Coronary artery (tissue), 2 donors: ENCODE results near the gene SSBP3.

Experiments
- DNase-seq: peaks from one replicate; pipeline ENCODE4 v3.0.0-alpha.2; 2017; ENCODE audit warnings: low spot score
- H3K27ac ChIP-seq, 2 donors: fragments of 200-600 bp; sonication (generic); one replicate each; pipeline ENCODE4 v1.5.1; 2016 to 2019
- H3K4me3 ChIP-seq: fragments of 200-600 bp; sonication (generic); 2 replicates; pipeline ENCODE4 v1.5.1; 2016; ENCODE audit warnings: mild to moderate bottlenecking, moderate library complexity
- TF ChIP-seq, protein P1 (sequence below): fragments of 200-600 bp; sonication (generic); IDR thresholded peaks from one replicate; pipeline ENCODE4 v1.5.1; 2019; ENCODE audit warnings: antibody characterized with exemption

Gene SSBP3

DNA sequence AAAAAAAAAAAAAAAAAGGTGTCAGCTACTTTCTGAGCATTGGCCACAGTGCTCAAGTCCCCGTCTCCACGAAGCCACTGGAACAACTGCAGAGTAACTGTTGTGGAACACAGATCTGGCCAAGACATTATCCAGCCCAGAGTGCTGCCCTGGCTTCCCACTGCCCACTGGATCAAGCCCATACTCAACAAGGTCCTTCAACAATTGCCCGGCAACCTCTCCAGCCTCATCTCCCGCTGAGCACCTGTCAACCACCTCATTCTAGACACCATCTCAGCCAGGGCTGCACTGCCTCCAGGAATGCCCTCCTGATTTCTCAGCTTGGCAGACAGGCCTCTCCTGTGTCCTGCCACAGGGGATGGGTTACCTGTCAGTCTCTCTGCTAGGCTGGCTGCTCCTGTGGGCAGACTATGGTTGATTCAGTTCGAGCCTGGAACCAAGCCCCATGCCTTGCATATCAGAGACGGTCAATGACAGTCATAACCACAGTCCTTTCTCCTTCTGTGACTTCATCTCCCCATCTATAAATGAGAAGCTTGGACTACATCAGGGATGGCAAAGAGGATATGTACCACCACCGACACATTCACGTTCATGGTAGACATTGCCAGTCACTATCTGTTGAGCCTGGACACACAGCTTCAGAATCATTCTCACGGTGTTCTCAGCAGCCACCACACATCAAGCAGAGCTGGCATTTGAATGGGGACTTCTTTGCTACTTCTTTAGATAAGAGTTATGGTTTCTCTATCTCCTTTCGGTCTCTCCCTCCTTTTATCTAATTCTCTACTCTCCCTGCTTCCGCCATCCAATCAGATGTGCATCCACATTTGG lies 129.4 kb downstream of the SSBP3 start:
- no peak for DNase-seq
- Histone ChIP-seq H3K4me3 (peak overlapping the region; percentile 14), H3K27ac (peak overlapping the region; percentile 97)
- TF ChIP-seq, protein P1, sequence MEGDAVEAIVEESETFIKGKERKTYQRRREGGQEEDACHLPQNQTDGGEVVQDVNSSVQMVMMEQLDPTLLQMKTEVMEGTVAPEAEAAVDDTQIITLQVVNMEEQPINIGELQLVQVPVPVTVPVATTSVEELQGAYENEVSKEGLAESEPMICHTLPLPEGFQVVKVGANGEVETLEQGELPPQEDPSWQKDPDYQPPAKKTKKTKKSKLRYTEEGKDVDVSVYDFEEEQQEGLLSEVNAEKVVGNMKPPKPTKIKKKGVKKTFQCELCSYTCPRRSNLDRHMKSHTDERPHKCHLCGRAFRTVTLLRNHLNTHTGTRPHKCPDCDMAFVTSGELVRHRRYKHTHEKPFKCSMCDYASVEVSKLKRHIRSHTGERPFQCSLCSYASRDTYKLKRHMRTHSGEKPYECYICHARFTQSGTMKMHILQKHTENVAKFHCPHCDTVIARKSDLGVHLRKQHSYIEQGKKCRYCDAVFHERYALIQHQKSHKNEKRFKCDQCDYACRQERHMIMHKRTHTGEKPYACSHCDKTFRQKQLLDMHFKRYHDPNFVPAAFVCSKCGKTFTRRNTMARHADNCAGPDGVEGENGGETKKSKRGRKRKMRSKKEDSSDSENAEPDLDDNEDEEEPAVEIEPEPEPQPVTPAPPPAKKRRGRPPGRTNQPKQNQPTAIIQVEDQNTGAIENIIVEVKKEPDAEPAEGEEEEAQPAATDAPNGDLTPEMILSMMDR: no peak

DNA sequence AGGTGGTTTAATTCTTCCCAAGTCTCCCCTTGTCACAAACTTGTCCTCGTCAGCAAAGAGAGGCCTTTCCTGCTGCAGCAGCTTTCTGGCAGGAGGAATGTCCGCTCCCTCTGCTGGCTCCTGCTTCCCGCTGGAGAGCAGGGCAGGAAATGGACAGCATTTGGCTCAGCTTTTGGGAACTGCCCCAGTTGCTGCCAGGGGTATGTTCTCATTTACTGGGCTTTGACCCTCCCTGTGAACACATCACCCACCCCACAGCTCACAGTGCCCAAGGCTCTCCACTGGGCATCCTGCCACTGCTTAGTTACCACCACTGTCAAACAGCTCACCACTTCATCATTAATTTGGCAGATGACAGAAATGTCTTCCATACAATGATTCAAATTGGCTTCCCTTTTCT lies 130.8 kb downstream of the SSBP3 start:
- peak overlapping the region; percentile 97 for H3K27ac ChIP-seq
- TF ChIP-seq, protein P1: no peak
- peak overlapping the region; percentile 38 for H3K4me3 ChIP-seq
- DNase-seq: peak; percentile 95

DNA sequence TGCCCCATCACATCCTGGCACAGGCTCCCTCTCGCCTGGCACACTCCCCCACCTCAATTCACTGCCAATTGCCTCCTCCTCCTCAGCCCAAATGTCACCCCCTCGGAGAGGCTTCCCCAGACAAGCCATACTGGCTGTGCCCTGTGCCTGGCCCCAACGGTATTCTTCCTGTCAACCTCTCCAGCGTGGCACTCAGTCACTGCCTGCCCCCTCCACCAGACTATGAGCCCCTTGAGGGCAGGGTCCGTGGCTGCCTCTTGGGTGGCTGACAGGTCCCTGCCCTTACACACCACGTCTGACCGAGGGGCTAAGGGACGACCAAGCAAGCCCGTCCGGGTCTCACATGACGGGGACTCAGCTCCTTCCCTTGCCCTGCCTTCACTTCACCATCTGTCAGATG lies 131.3 kb downstream of the SSBP3 start:
- TF ChIP-seq, protein P1: no peak

DNA sequence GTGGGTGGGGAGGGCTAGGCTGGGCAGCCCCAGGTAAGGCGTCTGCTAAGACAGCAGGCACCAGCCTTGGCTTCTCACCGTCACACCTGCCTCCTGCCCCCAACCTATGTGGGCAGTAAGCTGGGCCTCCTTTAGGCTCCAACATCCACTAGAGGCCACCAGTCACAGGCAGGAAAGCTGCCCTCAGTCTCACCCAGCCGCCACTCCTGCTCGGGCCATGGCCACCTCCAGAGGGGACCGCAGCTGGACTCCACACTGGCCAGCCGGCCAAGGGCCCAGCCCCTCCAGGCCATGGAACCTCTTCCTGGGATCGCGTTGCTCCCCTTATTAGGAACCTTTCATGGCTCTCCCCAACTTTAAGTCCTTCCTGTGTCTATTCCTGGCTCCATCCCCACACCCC lies 131.7 kb downstream of the SSBP3 start:
- TF ChIP-seq, protein P1: no peak
- no peak for DNase-seq
- peak overlapping the region; percentile 97 for H3K27ac ChIP-seq
- peak overlapping the region; percentile 38 for H3K4me3 ChIP-seq

More for the DNA sequence above, 131.3 kb downstream of the SSBP3 start:
- no peak for DNase-seq
- peak overlapping the region; percentile 38 for H3K4me3 ChIP-seq
- peak overlapping the region; percentile 97 for H3K27ac ChIP-seq

DNA sequence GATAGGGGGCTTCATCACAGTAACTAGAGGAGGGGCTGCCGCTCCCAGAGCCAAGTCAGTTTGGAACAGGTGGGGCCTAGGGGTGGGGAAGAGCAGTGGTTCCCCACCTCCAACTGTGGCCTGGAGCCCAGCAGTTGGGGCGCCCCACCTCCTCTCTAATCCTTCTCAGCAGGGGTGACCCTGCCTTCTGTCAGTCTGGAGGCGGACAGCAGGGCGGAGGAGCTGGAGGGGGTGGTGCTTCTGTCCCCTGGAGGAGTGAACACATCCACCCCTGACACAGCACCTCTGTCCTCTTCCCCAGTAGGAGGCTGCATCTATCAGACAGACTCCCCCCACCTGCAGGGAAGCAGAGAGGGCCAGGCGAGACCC lies 132.4 kb downstream of the SSBP3 start:
- peak overlapping the region; percentile 38 for H3K4me3 ChIP-seq
- TF ChIP-seq, protein P1: no peak

DNA sequence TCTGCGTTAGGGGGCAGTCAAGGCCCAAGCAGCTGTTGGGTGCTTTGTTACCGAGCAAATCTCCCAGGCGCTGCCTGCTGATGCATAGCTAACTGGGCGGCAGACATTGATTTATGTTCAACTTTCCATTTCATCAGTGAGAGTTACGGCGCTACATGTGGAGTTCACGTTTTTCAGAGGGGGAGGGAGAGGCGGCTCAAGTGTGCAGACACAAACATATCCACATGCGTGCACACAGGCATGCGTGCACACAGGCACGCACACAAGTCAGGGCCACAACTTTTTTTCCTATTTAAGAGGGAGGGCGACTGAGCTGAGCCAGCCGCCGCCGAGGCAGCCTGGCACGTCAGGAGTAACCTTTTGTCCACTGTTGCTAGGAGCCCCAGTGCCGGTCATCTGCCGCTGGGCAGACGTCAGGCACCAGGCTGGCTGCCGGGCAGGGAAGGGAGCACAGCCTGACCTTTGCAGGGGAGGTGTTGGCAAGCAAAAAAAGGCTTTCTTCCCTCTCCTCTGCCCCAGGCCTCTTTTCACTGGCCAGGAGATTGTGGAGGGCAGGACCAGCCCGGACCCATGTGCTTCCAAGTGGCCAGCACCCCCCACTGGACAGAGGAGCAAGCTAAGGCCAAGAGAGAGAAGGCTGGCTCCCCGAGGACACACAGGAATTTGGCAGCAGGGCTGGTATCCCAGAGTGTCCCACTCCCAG lies 133.0 kb downstream of the SSBP3 start:
- Histone ChIP-seq H3K27ac (peak overlapping the region; percentile 97), H3K4me3 (peak overlapping the region; percentile 38)
- TF ChIP-seq, protein P1: no peak
- peak; percentile 97 for DNase-seq

More for the DNA sequence above, 132.4 kb downstream of the SSBP3 start:
- H3K27ac ChIP-seq: peak overlapping the region; percentile 97
- DNase-seq: no peak
